HG02973 (cell line): ENCODE measurements around the gene RBM15.

Experiments used
- ATAC-seq: cut with Tn5 transposase; IDR thresholded peaks from one replicate; pipeline ENCODE4 v1.9.1; 2021; ENCODE audit warnings: moderate library complexity; ENCODE audit not compliant: unreplicated experiment

Gene RBM15

GRCh38 chr1:110394493-110394820, 55.3 kb downstream of the RBM15 start:
- ATAC-seq = no peak
